K562 (cell line): ENCODE measurements around the gene INO80C. TPM values are rescaled to one million over a fixed set of nuclear protein-coding genes. Genes with fewer than 3 reads are reported as not detected.

Experiments
- CBFA2T3 ChIP-seq: fragments of 450-650 bp; IDR thresholded peaks from 2 replicates; pipeline ENCODE4 v1.6.1; 2017
- CBX1 ChIP-seq: sonication (generic); IDR thresholded peaks from 2 replicates; pipeline ENCODE4 v1.6.1; 2016; ENCODE audit warnings: antibody characterized with exemption, low read depth, mild to moderate bottlenecking
- CEBPB ChIP-seq: fragments of 450-650 bp; IDR thresholded peaks from 2 replicates; pipeline ENCODE4 v1.6.1; 2016; ENCODE audit warnings: missing genetic modification characterization, missing compliant biosample characterization
- GTF2F1 ChIP-seq: IDR thresholded peaks from 2 replicates; pipeline ENCODE4 v1.6.1; 2011; ENCODE audit warnings: low read depth, low read length, improper control_type of control experiment
- HMG20B ChIP-seq: fragments of 250-450 bp; sonication (Bioruptor Pico); IDR thresholded peaks from 2 replicates; pipeline ENCODE4 v1.5.0; 2021; ENCODE audit warnings: mild to moderate bottlenecking
- NBN ChIP-seq: fragments of 450-650 bp; IDR thresholded peaks from 2 replicates; pipeline ENCODE4 v1.6.1; 2016; ENCODE audit warnings: low read depth, mild to moderate bottlenecking
- RBBP5 ChIP-seq: fragments of 200-600 bp; sonication (generic); IDR thresholded peaks from 2 replicates; pipeline ENCODE4 v1.6.1; 2012; ENCODE audit warnings: borderline replicate concordance, mild to moderate bottlenecking, low read length, control low read depth, inconsistent platforms; ENCODE audit not compliant: insufficient read depth, poor library complexity, severe bottlenecking
- RFX1 ChIP-seq: fragments of 450-650 bp; IDR thresholded peaks from 2 replicates; pipeline ENCODE4 v1.6.1; 2016; ENCODE audit warnings: mild to moderate bottlenecking, moderate library complexity
- SIRT6 ChIP-seq: IDR thresholded peaks from one replicate; pipeline ENCODE4 v1.6.1; 2012; ENCODE audit warnings: low read depth, mild to moderate bottlenecking, control low read depth, inconsistent platforms, low read length, moderate library complexity
- STAT5A ChIP-seq: IDR thresholded peaks from 2 replicates; pipeline ENCODE4 v1.6.1; 2012; ENCODE audit warnings: low read length, inconsistent platforms, borderline replicate concordance
- ZBTB8A ChIP-seq: fragments of 450-650 bp; IDR thresholded peaks from 2 replicates; pipeline ENCODE4 v1.6.1; 2018; ENCODE audit warnings: mild to moderate bottlenecking, moderate library complexity; ENCODE audit not compliant: partially characterized antibody
- ZC3H11A ChIP-seq: IDR thresholded peaks from 2 replicates; pipeline ENCODE4 v1.6.1; 2012; ENCODE audit warnings: low read depth, low read length, improper control_type of control experiment
- ZFP30 ChIP-seq: fragments of 250-450 bp; sonication (Bioruptor Pico); IDR thresholded peaks from 2 replicates; pipeline ENCODE4 v1.8.0; 2022; ENCODE audit warnings: moderate library complexity, mild to moderate bottlenecking, inconsistent platforms, borderline replicate concordance
- ZNF184 ChIP-seq: sonication (generic); formaldehyde crosslinking; IDR thresholded peaks from 2 replicates; pipeline ENCODE4 v1.5.0; 2020; ENCODE audit warnings: missing genetic modification reagents
- ZNF24 ChIP-seq: fragments of 450-650 bp; IDR thresholded peaks from 2 replicates; pipeline ENCODE4 v1.6.1; 2016
- ZNF445 ChIP-seq: fragments of 250-450 bp; sonication (Bioruptor Pico); IDR thresholded peaks from 2 replicates; pipeline ENCODE4 v1.4.0; 2020; ENCODE audit warnings: low read depth, mild to moderate bottlenecking, moderate library complexity
- ZNF507 ChIP-seq: conservative IDR thresholded peaks from 2 replicates; pipeline ENCODE4 v1.6.1; 2017; ENCODE audit warnings: missing genetic modification characterization, missing compliant biosample characterization
- polyA plus RNA-seq, 8 experiments: library from polyadenylated mRNA; depleted of rRNA in 4 of 8; stranded (reverse) in 5 of 8; unstranded in 3 of 8; fragments of >200 nt; fragmentation: Nextera tagmentation in 2 of 8; fragmentation: Illumina TruSeq in 1 of 8; extraction: Ambion mirVana in 2 of 8; extraction: Trizol in 1 of 8; gene quantifications; 2 replicates each; pipeline versions ENCODE4 v1.2.1 to v1.2.3, GENCODE V29; 2011 to 2014; ENCODE audit warnings: inconsistent platforms in 1 of 8, missing spikeins in 1 of 8
- total RNA-seq, 7 experiments: library from RNA; depleted of rRNA in 6 of 7; stranded (reverse); fragments of >200 nt in 6 of 7; fragmentation: Illumina TruSeq in 2 of 7; extraction: Trizol in 2 of 7; gene quantifications; 2 replicates each; pipeline versions ENCODE4 v1.2.1 to v1.2.3, GENCODE V29; 2011 to 2021; ENCODE audit warnings: low replicate concordance in 1 of 7
- TF ChIP-seq, protein P1 (sequence below): fragments of 250-450 bp; sonication (Bioruptor Pico); IDR thresholded peaks from 2 replicates; pipeline ENCODE4 v1.4.0; 2020; ENCODE audit warnings: mild to moderate bottlenecking
- TF ChIP-seq, protein P2 (sequence below): sonication (generic); formaldehyde crosslinking; IDR thresholded peaks from 2 replicates; pipeline ENCODE4 v1.8.0; 2022; ENCODE audit warnings: mild to moderate bottlenecking, missing genetic modification reagents
- TF ChIP-seq, protein P3 (sequence below): fragments of 250-450 bp; sonication (Bioruptor Pico); IDR thresholded peaks from 2 replicates; pipeline ENCODE4 v1.9.0; 2021; ENCODE audit warnings: mild to moderate bottlenecking, inconsistent platforms
- TF ChIP-seq, protein P4 (sequence below), 2 experiments: IDR thresholded peaks; 2 replicates each; pipeline ENCODE4 v1.6.1; 2011; ENCODE audit warnings: borderline replicate concordance in 1 of 2, control low read depth in 1 of 2, low read depth in 1 of 2, low read length in 1 of 2, mild to moderate bottlenecking in 1 of 2, mixed read lengths in 1 of 2, moderate library complexity in 1 of 2; ENCODE audit not compliant: insufficient read depth in 1 of 2, insufficient read length in 1 of 2, poor library complexity in 1 of 2, severe bottlenecking in 1 of 2; ENCODE audit errors: extremely low read depth in 1 of 2

INO80C gene
- total and polyA plus RNA-seq, 9 of the 15 experiments (the other 6 are each of a cell fraction or from before 2014, with no cell fraction given), result 14.3 to 53.3 (median 46.6) TPM

DNA sequence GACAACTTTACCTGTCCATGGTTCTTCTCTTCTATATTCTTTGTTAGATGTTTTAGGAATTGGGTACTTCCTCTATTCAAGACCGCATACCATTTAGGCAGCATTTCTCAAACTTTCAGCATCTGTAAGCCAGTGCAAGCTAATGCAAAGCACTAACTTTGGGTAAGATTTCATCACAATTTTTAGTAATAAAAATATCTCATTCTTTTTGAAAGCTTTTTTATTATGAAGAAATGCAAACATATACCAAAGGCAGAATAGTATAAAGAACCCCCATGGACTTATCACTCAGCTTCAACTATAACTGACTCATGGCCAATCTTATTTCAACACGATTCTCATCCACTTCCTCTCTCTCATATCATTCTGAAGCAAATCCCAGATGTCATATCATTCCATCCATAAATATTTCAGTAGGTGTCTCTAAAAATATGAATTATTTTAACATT is 32.9 kb downstream of the INO80C start (continued):
- TF ChIP-seq, protein P1, sequence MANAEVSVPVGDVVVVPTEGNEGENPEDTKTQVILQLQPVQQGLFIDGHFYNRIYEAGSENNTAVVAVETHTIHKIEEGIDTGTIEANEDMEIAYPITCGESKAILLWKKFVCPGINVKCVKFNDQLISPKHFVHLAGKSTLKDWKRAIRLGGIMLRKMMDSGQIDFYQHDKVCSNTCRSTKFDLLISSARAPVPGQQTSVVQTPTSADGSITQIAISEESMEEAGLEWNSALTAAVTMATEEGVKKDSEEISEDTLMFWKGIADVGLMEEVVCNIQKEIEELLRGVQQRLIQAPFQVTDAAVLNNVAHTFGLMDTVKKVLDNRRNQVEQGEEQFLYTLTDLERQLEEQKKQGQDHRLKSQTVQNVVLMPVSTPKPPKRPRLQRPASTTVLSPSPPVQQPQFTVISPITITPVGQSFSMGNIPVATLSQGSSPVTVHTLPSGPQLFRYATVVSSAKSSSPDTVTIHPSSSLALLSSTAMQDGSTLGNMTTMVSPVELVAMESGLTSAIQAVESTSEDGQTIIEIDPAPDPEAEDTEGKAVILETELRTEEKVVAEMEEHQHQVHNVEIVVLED (CRISPR knock-in tag), result no peak
- TF ChIP-seq, protein P2, sequence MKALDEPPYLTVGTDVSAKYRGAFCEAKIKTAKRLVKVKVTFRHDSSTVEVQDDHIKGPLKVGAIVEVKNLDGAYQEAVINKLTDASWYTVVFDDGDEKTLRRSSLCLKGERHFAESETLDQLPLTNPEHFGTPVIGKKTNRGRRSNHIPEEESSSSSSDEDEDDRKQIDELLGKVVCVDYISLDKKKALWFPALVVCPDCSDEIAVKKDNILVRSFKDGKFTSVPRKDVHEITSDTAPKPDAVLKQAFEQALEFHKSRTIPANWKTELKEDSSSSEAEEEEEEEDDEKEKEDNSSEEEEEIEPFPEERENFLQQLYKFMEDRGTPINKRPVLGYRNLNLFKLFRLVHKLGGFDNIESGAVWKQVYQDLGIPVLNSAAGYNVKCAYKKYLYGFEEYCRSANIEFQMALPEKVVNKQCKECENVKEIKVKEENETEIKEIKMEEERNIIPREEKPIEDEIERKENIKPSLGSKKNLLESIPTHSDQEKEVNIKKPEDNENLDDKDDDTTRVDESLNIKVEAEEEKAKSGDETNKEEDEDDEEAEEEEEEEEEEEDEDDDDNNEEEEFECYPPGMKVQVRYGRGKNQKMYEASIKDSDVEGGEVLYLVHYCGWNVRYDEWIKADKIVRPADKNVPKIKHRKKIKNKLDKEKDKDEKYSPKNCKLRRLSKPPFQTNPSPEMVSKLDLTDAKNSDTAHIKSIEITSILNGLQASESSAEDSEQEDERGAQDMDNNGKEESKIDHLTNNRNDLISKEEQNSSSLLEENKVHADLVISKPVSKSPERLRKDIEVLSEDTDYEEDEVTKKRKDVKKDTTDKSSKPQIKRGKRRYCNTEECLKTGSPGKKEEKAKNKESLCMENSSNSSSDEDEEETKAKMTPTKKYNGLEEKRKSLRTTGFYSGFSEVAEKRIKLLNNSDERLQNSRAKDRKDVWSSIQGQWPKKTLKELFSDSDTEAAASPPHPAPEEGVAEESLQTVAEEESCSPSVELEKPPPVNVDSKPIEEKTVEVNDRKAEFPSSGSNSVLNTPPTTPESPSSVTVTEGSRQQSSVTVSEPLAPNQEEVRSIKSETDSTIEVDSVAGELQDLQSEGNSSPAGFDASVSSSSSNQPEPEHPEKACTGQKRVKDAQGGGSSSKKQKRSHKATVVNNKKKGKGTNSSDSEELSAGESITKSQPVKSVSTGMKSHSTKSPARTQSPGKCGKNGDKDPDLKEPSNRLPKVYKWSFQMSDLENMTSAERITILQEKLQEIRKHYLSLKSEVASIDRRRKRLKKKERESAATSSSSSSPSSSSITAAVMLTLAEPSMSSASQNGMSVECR (CRISPR knock-in tag), result no peak
- TF ChIP-seq GTF2F1, result no peak
- TF ChIP-seq, protein P3, sequence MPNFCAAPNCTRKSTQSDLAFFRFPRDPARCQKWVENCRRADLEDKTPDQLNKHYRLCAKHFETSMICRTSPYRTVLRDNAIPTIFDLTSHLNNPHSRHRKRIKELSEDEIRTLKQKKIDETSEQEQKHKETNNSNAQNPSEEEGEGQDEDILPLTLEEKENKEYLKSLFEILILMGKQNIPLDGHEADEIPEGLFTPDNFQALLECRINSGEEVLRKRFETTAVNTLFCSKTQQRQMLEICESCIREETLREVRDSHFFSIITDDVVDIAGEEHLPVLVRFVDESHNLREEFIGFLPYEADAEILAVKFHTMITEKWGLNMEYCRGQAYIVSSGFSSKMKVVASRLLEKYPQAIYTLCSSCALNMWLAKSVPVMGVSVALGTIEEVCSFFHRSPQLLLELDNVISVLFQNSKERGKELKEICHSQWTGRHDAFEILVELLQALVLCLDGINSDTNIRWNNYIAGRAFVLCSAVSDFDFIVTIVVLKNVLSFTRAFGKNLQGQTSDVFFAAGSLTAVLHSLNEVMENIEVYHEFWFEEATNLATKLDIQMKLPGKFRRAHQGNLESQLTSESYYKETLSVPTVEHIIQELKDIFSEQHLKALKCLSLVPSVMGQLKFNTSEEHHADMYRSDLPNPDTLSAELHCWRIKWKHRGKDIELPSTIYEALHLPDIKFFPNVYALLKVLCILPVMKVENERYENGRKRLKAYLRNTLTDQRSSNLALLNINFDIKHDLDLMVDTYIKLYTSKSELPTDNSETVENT (CRISPR knock-in tag), result no peak
- no peak for TF ChIP-seq ZNF184 (CRISPR knock-in tag)
- TF ChIP-seq, protein P4, sequence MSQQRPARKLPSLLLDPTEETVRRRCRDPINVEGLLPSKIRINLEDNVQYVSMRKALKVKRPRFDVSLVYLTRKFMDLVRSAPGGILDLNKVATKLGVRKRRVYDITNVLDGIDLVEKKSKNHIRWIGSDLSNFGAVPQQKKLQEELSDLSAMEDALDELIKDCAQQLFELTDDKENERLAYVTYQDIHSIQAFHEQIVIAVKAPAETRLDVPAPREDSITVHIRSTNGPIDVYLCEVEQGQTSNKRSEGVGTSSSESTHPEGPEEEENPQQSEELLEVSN (IDR thresholded peaks at IDR 0.05; ENCODE audit: borderline replicate concordance in 1 of 2, extremely low read depth in 1 of 2, insufficient read depth in 1 of 2, insufficient read length in 1 of 2, low read depth in 1 of 2, low read length in 1 of 2, poor library complexity in 1 of 2, severe bottlenecking in 1 of 2), result no peak
- no peak for TF ChIP-seq STAT5A
- TF ChIP-seq CBX1, result no peak
- TF ChIP-seq CEBPB (tag), result peak; percentile 36; the same call in 1 of the 2 replicates
- TF ChIP-seq RBBP5, result no peak
- no peak for TF ChIP-seq ZNF445
- TF ChIP-seq RFX1, result no peak
- TF ChIP-seq HMG20B (CRISPR knock-in tag), result no peak
- no peak for TF ChIP-seq ZC3H11A
- TF ChIP-seq SIRT6, result no peak
- TF ChIP-seq CBFA2T3, result peak; percentile 80
- TF ChIP-seq ZNF24, result no peak
- no peak for TF ChIP-seq ZFP30 (CRISPR knock-in tag)
- TF ChIP-seq ZBTB8A, result no peak
- no peak for TF ChIP-seq ZNF507 (tag)
- TF ChIP-seq NBN, result no peak
